HepG2 (cell line): ENCODE measurements around the gene TMEM50B. TPM values are rescaled to one million over a fixed set of nuclear protein-coding genes. Genes with fewer than 3 reads are reported as not detected.

Source experiments
- AFF4 ChIP-seq: sonication (generic); formaldehyde crosslinking; IDR thresholded peaks from 2 replicates; pipeline ENCODE4 v1.4.0; 2020; ENCODE audit warnings: missing genetic modification reagents
- AHDC1 ChIP-seq: sonication (generic); formaldehyde crosslinking; IDR thresholded peaks from 2 replicates; pipeline ENCODE4 v1.5.1; 2020; ENCODE audit warnings: mild to moderate bottlenecking, missing genetic modification reagents, borderline replicate concordance
- BCL6 ChIP-seq: IDR thresholded peaks from 2 replicates; pipeline ENCODE4 v1.6.1; 2016; ENCODE audit warnings: missing genetic modification reagents, missing compliant biosample characterization
- GATAD1 ChIP-seq: IDR thresholded peaks from 2 replicates; pipeline ENCODE4 v1.6.1; 2016; ENCODE audit warnings: missing genetic modification reagents, missing compliant biosample characterization
- RXRA ChIP-seq: sonication (generic); formaldehyde crosslinking; IDR thresholded peaks from 2 replicates; pipeline ENCODE4 v1.5.1; 2020; ENCODE audit warnings: missing genetic modification reagents
- SKI ChIP-seq: fragments of 450-650 bp; IDR thresholded peaks from one replicate; pipeline ENCODE4 v1.6.1; 2018; ENCODE audit warnings: mild to moderate bottlenecking; ENCODE audit not compliant: partially characterized antibody
- TARDBP ChIP-seq: sonication (generic); formaldehyde crosslinking; IDR thresholded peaks from 2 replicates; pipeline ENCODE4 v1.8.0; 2022; ENCODE audit warnings: mild to moderate bottlenecking, missing genetic modification reagents
- TBX2 ChIP-seq: sonication (generic); formaldehyde crosslinking; IDR thresholded peaks from 2 replicates; pipeline ENCODE4 v1.5.0; 2020; ENCODE audit warnings: missing genetic modification reagents, mild to moderate bottlenecking, borderline replicate concordance
- TFDP2 ChIP-seq: sonication (generic); formaldehyde crosslinking; IDR thresholded peaks from 2 replicates; pipeline ENCODE4 v1.4.0; 2020; ENCODE audit warnings: missing genetic modification reagents
- ZNF136 ChIP-seq: sonication (generic); formaldehyde crosslinking; IDR thresholded peaks from 2 replicates; pipeline ENCODE4 v1.8.1; 2022; ENCODE audit warnings: low read depth, mild to moderate bottlenecking, moderate library complexity, missing genetic modification reagents
- ZNF3 ChIP-seq: IDR thresholded peaks from 2 replicates; pipeline ENCODE4 v1.7.0; 2017; ENCODE audit warnings: inconsistent platforms
- ZNF414 ChIP-seq: sonication (generic); formaldehyde crosslinking; IDR thresholded peaks from 2 replicates; pipeline ENCODE4 v1.5.0; 2020; ENCODE audit warnings: missing genetic modification reagents
- ZNF446 ChIP-seq: sonication (generic); formaldehyde crosslinking; IDR thresholded peaks from 2 replicates; pipeline ENCODE4 v1.5.0; 2020; ENCODE audit warnings: mild to moderate bottlenecking, missing genetic modification reagents
- ZNF546 ChIP-seq: sonication (generic); formaldehyde crosslinking; conservative IDR thresholded peaks from 2 replicates; pipeline ENCODE4 v1.8.1; 2023; ENCODE audit warnings: mild to moderate bottlenecking, missing genetic modification reagents
- ZNF577 ChIP-seq: sonication (generic); formaldehyde crosslinking; IDR thresholded peaks from 2 replicates; pipeline ENCODE4 v1.4.0; 2020; ENCODE audit warnings: mild to moderate bottlenecking, low read depth, missing genetic modification reagents, borderline replicate concordance
- polyA plus RNA-seq, 8 experiments: library from polyadenylated mRNA; depleted of rRNA in 3 of 8; stranded (reverse) in 7 of 8; unstranded in 1 of 8; fragments of >200 nt; fragmentation: Illumina TruSeq in 4 of 8; extraction: Trizol in 4 of 8; gene quantifications; 2 replicates each; pipeline versions ENCODE4 v1.2.1 to v1.2.3, GENCODE V29; 2011 to 2016; ENCODE audit warnings: low read depth in 4 of 8, missing spikeins in 1 of 8, mixed read lengths in 1 of 8; ENCODE audit not compliant: insufficient read depth in 1 of 8
- total RNA-seq, 5 experiments: library from RNA; depleted of rRNA; stranded (reverse); fragments of >200 nt; fragmentation: Illumina TruSeq; extraction: Trizol; gene quantifications; 2 replicates each; pipeline ENCODE4 v1.2.3, GENCODE V29; 2016; ENCODE audit warnings: low read depth in 1 of 5

Gene TMEM50B
- total and polyA plus RNA-seq, 2 of the 13 experiments (the other 11 are each of a cell fraction or from before 2014, with no cell fraction given): 29.9 to 46.3 TPM

GRCh38 chr21:33479679-33480480, at the start of gene TMEM50B (continued):
- 0 out of 2 replicates have a peak, but pooled peaks have one; percentile 63 for TF ChIP-seq AFF4 (CRISPR knock-in tag)
- TF ChIP-seq ZNF3 (CRISPR knock-in tag): 0 out of 2 replicates have a peak, but pooled peaks have one; percentile 27
- peak; percentile 36; the same call in 1 of the 2 replicates for TF ChIP-seq ZNF446 (CRISPR knock-in tag)
- peak; percentile 46; the same call in 1 of the 2 replicates for TF ChIP-seq RXRA (CRISPR knock-in tag)
- TF ChIP-seq GATAD1 (CRISPR knock-in tag): peak; percentile 77; the same call in 1 of the 2 replicates
- TF ChIP-seq SKI: peak; percentile 78
- TF ChIP-seq TARDBP (CRISPR knock-in tag): 0 out of 2 replicates have a peak, but pooled peaks have one; percentile 9
- TF ChIP-seq TFDP2 (CRISPR knock-in tag): peak; percentile 19; the same call in 1 of the 2 replicates
- TF ChIP-seq TBX2 (CRISPR knock-in tag): peak; percentile 52
- peak; percentile 29; the same call in 1 of the 2 replicates for TF ChIP-seq ZNF414 (CRISPR knock-in tag)
- TF ChIP-seq ZNF546 (CRISPR knock-in tag): peak; percentile 73; the same call in 1 of the 2 replicates
- TF ChIP-seq AHDC1 (CRISPR knock-in tag): peak; percentile 44; the same call in 1 of the 2 replicates
- TF ChIP-seq ZNF577 (CRISPR knock-in tag): no peak
- no peak for TF ChIP-seq ZNF136 (CRISPR knock-in tag)
- TF ChIP-seq BCL6 (CRISPR knock-in tag): peak; percentile 12
